Stimulated activated naive CD8-positive, alpha-beta T cell treated with anti-CD3 and anti-CD28 coated beads, Interleukin-15, amount 100 ng/mL, for 72 hours (primary cell): ENCODE results near the gene DLG2.

Experiments
- ATAC-seq: fragments of 150-1000 bp; cut with Tn5 transposase; 2 replicates; pipeline ENCODE4 v1.10.0; 2021; ENCODE audit warnings: mild to moderate bottlenecking, moderate library complexity
- DNase-seq, 2 donors: peaks; one replicate each; pipeline ENCODE4 v3.0.0; 2021 to 2022
- H3K27ac Mint-ChIP-seq, 2 donors: one replicate each; pipeline ENCODE4 v1.8.0; 2022; ENCODE audit warnings: mild to moderate bottlenecking in 2 of 2, mixed read lengths in 2 of 2, moderate library complexity in 2 of 2
- H3K27me3 Mint-ChIP-seq: one replicate; pipeline ENCODE4 v1.8.0; 2022; ENCODE audit warnings: mixed read lengths
- H3K4me1 Mint-ChIP-seq: one replicate; pipeline ENCODE4 v1.8.0; 2022; ENCODE audit warnings: mild to moderate bottlenecking, mixed read lengths
- H3K4me3 Mint-ChIP-seq, 2 donors: one replicate each; pipeline ENCODE4 v1.8.0; 2022; ENCODE audit warnings: mild to moderate bottlenecking in 2 of 2, mixed read lengths in 2 of 2, moderate library complexity in 1 of 2
- H3K9me3 Mint-ChIP-seq, 2 donors: one replicate each; pipeline ENCODE4 v1.8.0; 2022; ENCODE audit warnings: mixed read lengths in 2 of 2

The DLG2 gene

GRCh38 chr11:84290647-84291046 is 1336.5 kb downstream of the DLG2 start:
- Mint-ChIP-seq H3K9me3 (peaks cover 0 to 13% of the 10 kb centered on the region in 2 donors), H3K4me3 (no peak overlapping the region), H3K27ac (no peak overlapping the region), H3K4me1 (no peaks in the 10 kb centered on the region), H3K27me3 (no peaks in the 10 kb centered on the region)
- ATAC-seq (no peak), DNase-seq (no peak)

GRCh38 chr11:84289381-84289906 is 1337.7 kb downstream of the DLG2 start:
- DNase-seq (no peak), ATAC-seq (peak; percentile 86)
- Mint-ChIP-seq H3K4me1 (no peaks in the 10 kb centered on the region), H3K4me3 (no peak overlapping the region), H3K27me3 (no peaks in the 10 kb centered on the region), H3K27ac (no peak overlapping the region), H3K9me3 (peaks cover 8 to 13% of the 10 kb centered on the region in 2 donors)

- Mint-ChIP-seq H3K27me3 (no peaks in the 10 kb centered on the region), H3K4me1 (no peaks in the 10 kb centered on the region), H3K9me3 (peaks cover 8 to 11% of the 10 kb centered on the region in 2 donors), H3K4me3 (no peak overlapping the region), H3K27ac (no peak overlapping the region)
- DNase-seq = no peak
- no peak for ATAC-seq
Measured at GRCh38 chr11:84273541-84273940, 1353.6 kb downstream of the DLG2 start.

- Mint-ChIP-seq H3K27ac (no peak overlapping the region), H3K4me3 (no peak overlapping the region), H3K27me3 (no peaks in the 10 kb centered on the region), H3K4me1 (no peaks in the 10 kb centered on the region), H3K9me3 (peaks cover 14 to 20% of the 10 kb centered on the region in 2 donors)
- ATAC-seq (no peak), DNase-seq (no peak)
Measured at GRCh38 chr11:84270466-84270865, 1356.7 kb downstream of the DLG2 start.

- Mint-ChIP-seq H3K27me3 (no peaks in the 10 kb centered on the region), H3K27ac (no peak overlapping the region), H3K4me1 (no peaks in the 10 kb centered on the region), H3K4me3 (no peak overlapping the region), H3K9me3 (peaks cover 15 to 33% of the 10 kb centered on the region in 2 donors)
- no peak for ATAC-seq
- no peak for DNase-seq
Measured at GRCh38 chr11:84264066-84264465, 1363.1 kb downstream of the DLG2 start.

GRCh38 chr11:84261707-84262106 is 1365.4 kb downstream of the DLG2 start:
- H3K4me3 Mint-ChIP-seq = no peak overlapping the region
- peaks cover 15 to 22% of the 10 kb centered on the region in 2 donors for H3K9me3 Mint-ChIP-seq
- no peak overlapping the region for H3K27ac Mint-ChIP-seq
- no peaks in the 10 kb centered on the region for H3K27me3 Mint-ChIP-seq
- ATAC-seq = no peak
- no peaks in the 10 kb centered on the region for H3K4me1 Mint-ChIP-seq
- DNase-seq = no peak

- Mint-ChIP-seq H3K27ac (no peak overlapping the region), H3K27me3 (no peaks in the 10 kb centered on the region), H3K4me1 (no peaks in the 10 kb centered on the region), H3K4me3 (no peak overlapping the region), H3K9me3 (peaks cover 15 to 28% of the 10 kb centered on the region in 2 donors)
- ATAC-seq (no peak), DNase-seq (no peak)
Measured at GRCh38 chr11:84260862-84261261, 1366.3 kb downstream of the DLG2 start.

GRCh38 chr11:84256618-84257017 is 1370.5 kb downstream of the DLG2 start:
- Mint-ChIP-seq H3K27ac (no peak overlapping the region), H3K4me3 (no peak overlapping the region), H3K4me1 (no peaks in the 10 kb centered on the region), H3K27me3 (no peaks in the 10 kb centered on the region), H3K9me3 (peaks cover 19 to 31% of the 10 kb centered on the region in 2 donors)
- no peak for DNase-seq
- no peak for ATAC-seq

- H3K27me3 Mint-ChIP-seq = no peaks in the 10 kb centered on the region
- DNase-seq = no peak
- ATAC-seq = no peak
- no peak overlapping the region for H3K4me3 Mint-ChIP-seq
- H3K9me3 Mint-ChIP-seq = peaks cover 14 to 26% of the 10 kb centered on the region in 2 donors
- H3K27ac Mint-ChIP-seq = no peak overlapping the region
- H3K4me1 Mint-ChIP-seq = no peaks in the 10 kb centered on the region
Measured at GRCh38 chr11:84255483-84255882, 1371.7 kb downstream of the DLG2 start.

GRCh38 chr11:84250834-84251613 is 1376.1 kb downstream of the DLG2 start:
- H3K4me1 Mint-ChIP-seq = no peaks in the 10 kb centered on the region
- DNase-seq = no peak
- peaks cover 9 to 19% of the 10 kb centered on the region in 2 donors for H3K9me3 Mint-ChIP-seq
- ATAC-seq = no peak
- no peak overlapping the region for H3K27ac Mint-ChIP-seq
- H3K27me3 Mint-ChIP-seq = no peaks in the 10 kb centered on the region
- H3K4me3 Mint-ChIP-seq = no peak overlapping the region

GRCh38 chr11:84249344-84250135 is 1377.6 kb downstream of the DLG2 start:
- H3K27me3 Mint-ChIP-seq = no peaks in the 10 kb centered on the region
- H3K27ac Mint-ChIP-seq = no peak overlapping the region
- H3K9me3 Mint-ChIP-seq = peaks cover 4 to 7% of the 10 kb centered on the region in 2 donors
- no peak for DNase-seq
- ATAC-seq = no peak
- no peak overlapping the region for H3K4me3 Mint-ChIP-seq
- no peaks in the 10 kb centered on the region for H3K4me1 Mint-ChIP-seq

- H3K4me3 Mint-ChIP-seq = no peak overlapping the region
- H3K27ac Mint-ChIP-seq = no peak overlapping the region
- H3K4me1 Mint-ChIP-seq = no peaks in the 10 kb centered on the region
- peaks cover 4 to 7% of the 10 kb centered on the region in 2 donors for H3K9me3 Mint-ChIP-seq
- H3K27me3 Mint-ChIP-seq = no peaks in the 10 kb centered on the region
- no peak for DNase-seq
- no peak for ATAC-seq
Measured at GRCh38 chr11:84247926-84248325, 1379.2 kb downstream of the DLG2 start.

- Mint-ChIP-seq H3K27ac (no peak overlapping the region), H3K4me3 (no peak overlapping the region), H3K27me3 (no peaks in the 10 kb centered on the region)
Measured at GRCh38 chr11:84247129-84247528, 1380.0 kb downstream of the DLG2 start.

GRCh38 chr11:84243629-84244263 is 1383.4 kb downstream of the DLG2 start:
- no peaks in the 10 kb centered on the region for H3K4me1 Mint-ChIP-seq
- no peaks in the 10 kb centered on the region for H3K27me3 Mint-ChIP-seq
- no peak for DNase-seq
- no peak overlapping the region for H3K4me3 Mint-ChIP-seq
- no peak for ATAC-seq
- H3K9me3 Mint-ChIP-seq = peaks cover 0 to 4% of the 10 kb centered on the region in 2 donors
- H3K27ac Mint-ChIP-seq = no peak overlapping the region

More at GRCh38 chr11:84247129-84247528, 1380.0 kb downstream of the DLG2 start:
- Mint-ChIP-seq H3K9me3 (peaks cover 4 to 7% of the 10 kb centered on the region in 2 donors), H3K4me1 (no peaks in the 10 kb centered on the region)
- DNase-seq = no peak
- no peak for ATAC-seq

- Mint-ChIP-seq H3K9me3 (peaks cover 0 to 9% of the 10 kb centered on the region in 2 donors), H3K27ac (no peak overlapping the region), H3K27me3 (no peaks in the 10 kb centered on the region), H3K4me1 (no peaks in the 10 kb centered on the region), H3K4me3 (no peak overlapping the region)
- ATAC-seq = no peak
- DNase-seq = no peak
Measured at GRCh38 chr11:84241343-84242131, 1385.6 kb downstream of the DLG2 start.
